Lung (tissue), 12 donors: Measurements from ENCODE around the gene MAP3K15. TPM values are rescaled to one million over a fixed set of nuclear protein-coding genes. Genes with fewer than 3 reads are reported as not detected.

Experiments
- ATAC-seq: fragments of 200-7000 bp; cut with Tn5 transposase; one replicate; pipeline ENCODE4 v1.9.1; 2020; ENCODE audit warnings: moderate number of reproducible peaks; ENCODE audit not compliant: insufficient read depth, low FRiP score
- DNase-seq, 3 donors: peaks; one replicate each; pipeline ENCODE4 v3.0.0-alpha.2; 2013 to 2017
- H3K27ac ChIP-seq, 2 donors: one replicate each; pipeline ENCODE4 v1.5.1; 2013; ENCODE audit warnings: mild to moderate bottlenecking in 2 of 2, moderate library complexity in 2 of 2, control low read depth in 1 of 2, inconsistent platforms in 1 of 2, low read depth in 1 of 2, low read length in 1 of 2
- H3K27me3 ChIP-seq, 3 donors: one replicate each; pipeline ENCODE4 v1.5.1; 2013; ENCODE audit warnings: low read length in 2 of 3; ENCODE audit not compliant: control insufficient read depth in 3 of 3, insufficient read depth in 3 of 3
- H3K36me3 ChIP-seq, 4 donors: one replicate each; pipeline ENCODE4 v1.5.1; 2013; ENCODE audit warnings: low read length in 4 of 4, mild to moderate bottlenecking in 1 of 4, moderate library complexity in 1 of 4; ENCODE audit not compliant: control insufficient read depth in 4 of 4, insufficient read depth in 4 of 4
- H3K4me1 ChIP-seq, 5 donors: one replicate each; pipeline ENCODE4 v1.5.1; 2013; ENCODE audit warnings: low read length in 5 of 5, mild to moderate bottlenecking in 2 of 5, moderate library complexity in 1 of 5; ENCODE audit not compliant: control insufficient read depth in 5 of 5, insufficient read depth in 5 of 5
- H3K4me3 ChIP-seq: one replicate; pipeline ENCODE4 v1.5.1; 2013; ENCODE audit warnings: mild to moderate bottlenecking, control low read depth, moderate library complexity
- H3K9ac ChIP-seq, 2 donors: one replicate each; pipeline ENCODE4 v1.5.1; 2013; ENCODE audit warnings: low read length in 2 of 2, control low read depth in 1 of 2; ENCODE audit not compliant: insufficient read depth in 1 of 2
- H3K9me3 ChIP-seq, 4 donors: one replicate each; pipeline ENCODE4 v1.5.1; 2013; ENCODE audit warnings: low read length in 3 of 4, mild to moderate bottlenecking in 1 of 4, moderate library complexity in 1 of 4; ENCODE audit not compliant: control insufficient read depth in 4 of 4, insufficient read depth in 3 of 4
- WGBS, 2 donors: extraction: QIAGEN DNeasy Blood & Tissue Kit; methylation state at CpG; one replicate each; pipeline ENCODE4 v1.1.7; 2013; 5-methylcytosine and 5-hydroxymethylcytosine counted together
- polyA plus RNA-seq, 2 donors: library from polyadenylated mRNA; stranded (reverse); fragments of 200-250 nt; gene quantifications; one replicate each; pipeline ENCODE4 v1.2.1, GENCODE V29; 2013
- total RNA-seq, 2 donors: library from RNA; depleted of rRNA in 1 of 2; stranded (reverse); fragments of >200 nt in 1 of 2; gene quantifications; one replicate each; pipeline ENCODE4 v1.2.1, GENCODE V29; 2014 to 2021
- TF ChIP-seq, protein P1 (sequence below): IDR thresholded peaks from 2 replicates; pipeline ENCODE4 v1.5.1; 2012; ENCODE audit warnings: mild to moderate bottlenecking; ENCODE audit errors: control extremely low read depth, extremely low read depth
- donor health status: control.
- donor health status: control.
- donor health status: Bipolar disorder and iron deficiency.
- donor health status: healthy.
- donor health status: DM: yes; HTN: yes; CAD: no.

MAP3K15 gene
- total and polyA plus RNA-seq, 4 donors = 0.16 to 2.1 (median 0.40) TPM

DNA sequence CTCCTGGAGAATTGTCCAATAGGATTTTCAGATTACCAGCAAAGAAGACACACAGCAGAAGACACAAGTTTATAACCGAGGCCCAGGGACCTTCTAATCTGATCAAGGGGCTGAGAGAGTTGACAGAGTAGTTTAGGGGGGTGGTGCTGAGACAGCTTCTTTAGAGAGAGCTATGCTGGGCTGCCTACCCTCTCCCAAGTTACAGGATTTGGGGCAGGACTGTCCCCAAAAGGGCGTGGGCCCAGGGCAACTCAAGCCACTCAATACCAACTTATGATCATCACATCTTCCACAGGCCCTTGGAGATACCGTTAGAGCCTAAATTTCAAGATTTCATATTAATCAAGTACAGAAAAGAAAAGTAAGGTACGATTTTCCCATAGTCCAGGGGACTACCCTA is 128.6 kb downstream of the MAP3K15 start:
- no peak overlapping the region for H3K27ac ChIP-seq
- H3K9ac ChIP-seq = no peak overlapping the region
- no peak for DNase-seq
- H3K27me3 ChIP-seq = peaks cover 0 to 2% (median 0%) of the 10 kb centered on the region in 3 donors
- H3K4me3 ChIP-seq = no peak overlapping the region
- WGBS, 2 donors = 66 to 91% methylated on average over 4 of the region's 4 CpGs
- TF ChIP-seq, protein P1, sequence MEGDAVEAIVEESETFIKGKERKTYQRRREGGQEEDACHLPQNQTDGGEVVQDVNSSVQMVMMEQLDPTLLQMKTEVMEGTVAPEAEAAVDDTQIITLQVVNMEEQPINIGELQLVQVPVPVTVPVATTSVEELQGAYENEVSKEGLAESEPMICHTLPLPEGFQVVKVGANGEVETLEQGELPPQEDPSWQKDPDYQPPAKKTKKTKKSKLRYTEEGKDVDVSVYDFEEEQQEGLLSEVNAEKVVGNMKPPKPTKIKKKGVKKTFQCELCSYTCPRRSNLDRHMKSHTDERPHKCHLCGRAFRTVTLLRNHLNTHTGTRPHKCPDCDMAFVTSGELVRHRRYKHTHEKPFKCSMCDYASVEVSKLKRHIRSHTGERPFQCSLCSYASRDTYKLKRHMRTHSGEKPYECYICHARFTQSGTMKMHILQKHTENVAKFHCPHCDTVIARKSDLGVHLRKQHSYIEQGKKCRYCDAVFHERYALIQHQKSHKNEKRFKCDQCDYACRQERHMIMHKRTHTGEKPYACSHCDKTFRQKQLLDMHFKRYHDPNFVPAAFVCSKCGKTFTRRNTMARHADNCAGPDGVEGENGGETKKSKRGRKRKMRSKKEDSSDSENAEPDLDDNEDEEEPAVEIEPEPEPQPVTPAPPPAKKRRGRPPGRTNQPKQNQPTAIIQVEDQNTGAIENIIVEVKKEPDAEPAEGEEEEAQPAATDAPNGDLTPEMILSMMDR = no peak
- H3K4me1 ChIP-seq = no peaks in the 10 kb centered on the region
- ATAC-seq = no peak
- H3K36me3 ChIP-seq = no peaks in the 10 kb centered on the region
- H3K9me3 ChIP-seq = no peaks in the 10 kb centered on the region

DNA sequence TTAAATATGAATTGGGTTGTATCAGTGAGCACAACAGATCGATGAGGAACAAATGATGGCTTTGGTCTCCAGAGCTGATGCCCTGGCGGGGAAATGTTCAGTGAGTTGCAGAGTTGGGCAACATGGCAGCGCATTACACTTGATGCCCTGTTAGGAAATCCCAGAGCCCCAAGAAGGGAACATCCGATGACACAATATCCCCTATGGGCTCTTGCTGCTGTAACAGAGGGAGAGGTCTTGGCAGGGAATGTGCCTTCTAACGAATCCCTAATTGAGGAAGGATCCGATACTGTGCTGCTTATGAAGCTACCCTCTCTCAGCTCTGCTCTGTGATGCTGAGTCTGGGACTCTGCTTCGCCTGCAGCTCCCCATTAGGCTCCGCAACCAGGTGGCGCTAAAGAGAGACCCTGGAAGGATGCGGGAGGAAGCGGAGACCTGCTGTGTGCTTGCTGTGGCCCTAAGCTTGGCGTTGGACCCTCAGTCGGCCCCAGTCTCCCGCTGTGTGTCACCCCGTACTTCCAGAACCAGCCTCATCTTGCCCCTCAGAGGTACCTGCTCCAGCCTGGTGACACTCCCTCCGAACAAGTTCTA is 132.7 kb downstream of the MAP3K15 start:
- Histone ChIP-seq H3K27me3 (peaks cover 0 to 2% (median 0%) of the 10 kb centered on the region in 3 donors), H3K9ac (no peak overlapping the region), H3K4me3 (no peak overlapping the region), H3K4me1 (no peaks in the 10 kb centered on the region), H3K27ac (no peak overlapping the region), H3K36me3 (no peaks in the 10 kb centered on the region), H3K9me3 (peaks cover 0 to 2% (median 0%) of the 10 kb centered on the region in 4 donors)
- DNase-seq = peak; percentile 35 to 58 (median 55)
- 12 to 32% methylated on average over 15 to 16 of the region's 16 CpGs for WGBS, 2 donors
- ATAC-seq = peak; percentile 34
- TF ChIP-seq, protein P1 = no peak

DNA sequence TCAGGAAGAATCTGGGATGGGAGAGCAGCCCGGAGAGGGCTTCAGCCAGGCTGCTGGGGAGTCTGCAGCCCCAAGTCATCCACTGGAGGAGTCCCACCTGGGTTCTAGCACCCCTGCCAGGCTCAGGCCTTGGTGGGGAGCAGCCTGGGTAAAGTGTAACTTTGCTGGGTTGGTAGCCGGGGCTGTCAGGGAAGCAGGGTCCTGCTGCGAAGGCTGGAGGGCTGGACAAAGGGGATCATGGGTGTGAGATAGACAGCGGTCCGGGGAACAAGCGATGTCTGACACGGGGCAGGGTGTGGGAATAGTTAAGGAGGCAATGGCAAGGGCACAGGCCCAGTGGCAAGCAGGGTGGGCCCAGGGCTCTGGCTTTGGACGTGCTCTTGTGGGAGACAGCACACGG is 134.0 kb downstream of the MAP3K15 start:
- WGBS, 2 donors = 89 to 98% methylated on average over 8 to 9 of the region's 9 CpGs
- H3K4me1 ChIP-seq = no peaks in the 10 kb centered on the region
- no peak for ATAC-seq
- H3K9me3 ChIP-seq = peaks cover 0 to 2% (median 0%) of the 10 kb centered on the region in 4 donors
- H3K9ac ChIP-seq = no peak overlapping the region
- no peak for DNase-seq
- peaks cover 0 to 2% (median 0%) of the 10 kb centered on the region in 3 donors for H3K27me3 ChIP-seq
- H3K36me3 ChIP-seq = no peaks in the 10 kb centered on the region
- no peak overlapping the region for H3K27ac ChIP-seq
- TF ChIP-seq, protein P1 = no peak
- no peak overlapping the region for H3K4me3 ChIP-seq

DNA sequence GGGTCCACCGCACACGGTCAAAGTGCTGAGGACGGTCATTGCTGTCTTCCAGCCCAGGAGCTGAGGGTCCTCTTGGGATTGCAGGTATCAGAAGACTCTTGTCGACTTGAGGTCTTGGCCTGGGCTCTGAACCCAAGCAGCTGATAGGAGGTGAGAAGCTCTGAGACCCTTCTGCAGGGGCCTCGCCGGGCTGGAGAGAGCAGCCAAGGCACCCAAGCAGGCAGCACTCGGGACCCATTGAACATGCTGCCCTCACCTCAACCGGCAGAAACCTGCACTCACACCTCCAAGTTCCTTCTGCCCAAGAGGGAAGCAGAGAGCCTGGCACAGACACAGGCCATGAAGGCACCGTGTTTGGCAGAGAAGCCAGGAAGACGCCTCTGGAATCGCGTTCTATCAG is 137.5 kb downstream of the MAP3K15 start:
- DNase-seq (no peak), ATAC-seq (no peak)
- H3K4me3 ChIP-seq = no peak overlapping the region
- H3K36me3 ChIP-seq = no peaks in the 10 kb centered on the region
- WGBS, 2 donors = 90 to 97% methylated on average over 11 to 12 of the region's 12 CpGs
- no peaks in the 10 kb centered on the region for H3K4me1 ChIP-seq
- no peak overlapping the region for H3K9ac ChIP-seq
- no peaks in the 10 kb centered on the region for H3K27me3 ChIP-seq
- H3K27ac ChIP-seq = no peak overlapping the region
- TF ChIP-seq, protein P1 = no peak
- peaks cover 0 to 4% (median 0%) of the 10 kb centered on the region in 4 donors for H3K9me3 ChIP-seq
